ENCODE data around the gene DLL3.

DNA sequence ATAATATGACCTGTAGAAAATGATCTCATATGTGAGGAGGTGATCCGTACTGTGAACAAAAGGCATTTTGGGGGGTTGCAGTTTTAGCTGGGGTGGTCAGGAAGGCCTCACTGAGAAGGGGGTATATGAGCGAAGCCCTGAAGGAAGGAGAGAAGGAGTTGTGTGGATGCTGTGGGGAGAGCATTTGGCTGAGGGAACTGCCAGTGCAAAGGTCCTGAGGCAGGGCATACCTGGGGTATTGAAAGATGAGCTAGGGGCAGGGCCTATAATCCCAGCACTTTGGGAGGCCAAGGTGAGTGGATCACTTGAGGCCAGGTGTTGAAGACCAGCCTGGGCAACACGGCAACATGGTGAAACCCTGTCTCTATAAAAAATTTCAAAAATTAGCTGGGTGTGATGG lies 18.7 kb downstream of the DLL3 start:
- TF ChIP-seq, protein P1, sequence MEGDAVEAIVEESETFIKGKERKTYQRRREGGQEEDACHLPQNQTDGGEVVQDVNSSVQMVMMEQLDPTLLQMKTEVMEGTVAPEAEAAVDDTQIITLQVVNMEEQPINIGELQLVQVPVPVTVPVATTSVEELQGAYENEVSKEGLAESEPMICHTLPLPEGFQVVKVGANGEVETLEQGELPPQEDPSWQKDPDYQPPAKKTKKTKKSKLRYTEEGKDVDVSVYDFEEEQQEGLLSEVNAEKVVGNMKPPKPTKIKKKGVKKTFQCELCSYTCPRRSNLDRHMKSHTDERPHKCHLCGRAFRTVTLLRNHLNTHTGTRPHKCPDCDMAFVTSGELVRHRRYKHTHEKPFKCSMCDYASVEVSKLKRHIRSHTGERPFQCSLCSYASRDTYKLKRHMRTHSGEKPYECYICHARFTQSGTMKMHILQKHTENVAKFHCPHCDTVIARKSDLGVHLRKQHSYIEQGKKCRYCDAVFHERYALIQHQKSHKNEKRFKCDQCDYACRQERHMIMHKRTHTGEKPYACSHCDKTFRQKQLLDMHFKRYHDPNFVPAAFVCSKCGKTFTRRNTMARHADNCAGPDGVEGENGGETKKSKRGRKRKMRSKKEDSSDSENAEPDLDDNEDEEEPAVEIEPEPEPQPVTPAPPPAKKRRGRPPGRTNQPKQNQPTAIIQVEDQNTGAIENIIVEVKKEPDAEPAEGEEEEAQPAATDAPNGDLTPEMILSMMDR (IDR thresholded peaks at IDR 0.05), result no peak
- no peak for TF ChIP-seq POLR2A (IDR thresholded peaks at IDR 0.05)

All from lower leg skin (tissue), 3 donors.